GM19328 (cell line): Measurements from ENCODE around the gene PACSIN2.

ENCODE experiments used
- ATAC-seq: cut with Tn5 transposase; IDR thresholded peaks from one replicate; pipeline ENCODE4 v1.9.1; 2021; ENCODE audit warnings: mild to moderate bottlenecking, moderate library complexity; ENCODE audit not compliant: unreplicated experiment

Gene PACSIN2

DNA sequence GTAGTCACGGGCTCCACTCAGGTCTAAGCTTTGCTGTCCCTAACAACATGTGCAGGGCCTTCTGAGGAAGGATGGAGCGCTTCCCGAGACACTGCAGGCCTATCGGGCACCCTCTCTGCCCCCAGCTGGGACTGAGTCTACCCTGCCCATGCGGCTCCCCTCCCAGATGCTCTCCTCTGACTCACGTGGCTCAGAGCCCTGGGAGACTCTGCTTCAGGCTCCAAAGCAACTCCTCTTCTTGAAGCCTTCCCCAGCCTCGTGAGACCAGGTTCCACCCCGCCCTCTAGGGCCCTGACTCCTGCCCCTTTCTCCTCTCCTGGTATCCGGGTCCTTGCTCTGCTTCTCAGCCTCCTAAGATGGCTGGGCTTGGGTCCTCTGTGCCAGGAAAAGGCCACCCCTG is 129.5 kb downstream of the PACSIN2 start:
- no peak for ATAC-seq

DNA sequence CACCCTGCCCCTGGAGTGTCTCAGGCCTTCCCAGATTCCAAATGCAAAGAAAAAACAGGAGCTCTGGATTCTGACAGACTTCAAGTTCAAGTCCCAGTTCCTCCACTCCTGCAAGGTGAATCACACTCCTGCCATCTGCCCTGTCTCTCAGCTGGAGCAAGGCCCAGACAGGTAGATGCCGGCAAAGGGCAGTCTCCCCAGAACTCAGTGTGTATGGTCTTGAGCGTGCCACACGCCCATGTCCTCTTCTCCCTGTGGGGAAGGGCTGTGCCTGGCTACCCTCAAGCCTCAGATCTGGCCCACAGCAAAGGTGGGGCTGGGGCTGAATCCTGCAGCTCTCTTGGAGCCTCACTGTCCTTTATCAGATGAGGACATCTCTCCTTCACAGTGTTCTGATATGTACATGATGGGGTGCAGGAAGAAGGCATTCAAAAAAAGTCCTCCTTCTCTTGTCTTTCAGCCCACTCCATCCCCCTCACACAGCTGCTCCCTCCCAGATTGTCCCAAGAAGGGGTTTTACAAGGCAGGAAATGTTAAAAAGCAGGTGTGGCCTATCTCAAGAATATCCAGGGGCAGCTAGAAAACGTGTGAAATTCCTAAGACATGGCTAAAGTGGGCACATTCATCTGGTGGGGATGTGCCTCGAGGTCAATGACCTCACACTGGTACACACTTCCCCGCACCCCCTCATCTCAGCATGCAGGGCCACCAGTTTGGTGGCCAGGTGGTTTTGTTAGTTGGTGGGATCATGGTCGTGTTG is 130.2 kb downstream of the PACSIN2 start:
- no peak for ATAC-seq

DNA sequence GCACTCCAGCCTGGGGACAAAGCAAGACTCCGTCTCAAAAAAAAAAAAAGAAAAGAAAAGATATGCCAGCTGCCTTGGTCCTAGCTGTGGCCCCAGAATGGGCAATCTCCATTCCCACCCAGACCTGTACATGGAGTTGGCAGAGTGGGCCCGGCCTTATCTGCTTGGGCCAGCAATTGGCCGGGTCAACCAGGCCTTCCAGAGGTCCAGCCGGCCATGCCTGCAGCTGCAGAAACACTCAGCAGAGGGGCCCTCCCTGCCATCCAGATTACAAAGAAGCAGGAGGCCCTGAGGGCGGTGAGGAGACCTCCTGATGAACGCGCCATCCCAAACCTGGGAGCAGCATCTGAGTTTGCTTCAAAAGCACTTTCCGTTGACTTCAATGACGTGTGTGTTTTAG is 131.0 kb downstream of the PACSIN2 start:
- no peak for ATAC-seq

DNA sequence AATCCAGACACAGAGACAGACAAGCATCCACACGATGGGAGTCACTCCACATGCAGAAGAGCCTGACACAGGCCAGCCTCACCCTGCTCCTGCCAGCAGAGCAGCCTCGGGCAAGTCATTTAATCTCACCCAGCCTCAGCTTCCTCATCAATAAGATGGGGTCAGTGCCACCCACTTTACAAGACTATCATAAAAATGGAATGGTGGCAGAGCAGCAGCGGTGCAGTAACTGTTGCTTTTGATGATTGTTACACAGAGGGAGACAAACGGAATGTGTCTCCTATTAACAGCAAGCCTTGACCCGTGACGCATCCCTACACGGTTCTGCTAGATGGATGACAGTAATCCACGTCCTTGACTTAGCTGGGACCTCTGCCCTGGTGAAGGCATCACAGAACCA is 131.8 kb downstream of the PACSIN2 start:
- ATAC-seq, result no peak

DNA sequence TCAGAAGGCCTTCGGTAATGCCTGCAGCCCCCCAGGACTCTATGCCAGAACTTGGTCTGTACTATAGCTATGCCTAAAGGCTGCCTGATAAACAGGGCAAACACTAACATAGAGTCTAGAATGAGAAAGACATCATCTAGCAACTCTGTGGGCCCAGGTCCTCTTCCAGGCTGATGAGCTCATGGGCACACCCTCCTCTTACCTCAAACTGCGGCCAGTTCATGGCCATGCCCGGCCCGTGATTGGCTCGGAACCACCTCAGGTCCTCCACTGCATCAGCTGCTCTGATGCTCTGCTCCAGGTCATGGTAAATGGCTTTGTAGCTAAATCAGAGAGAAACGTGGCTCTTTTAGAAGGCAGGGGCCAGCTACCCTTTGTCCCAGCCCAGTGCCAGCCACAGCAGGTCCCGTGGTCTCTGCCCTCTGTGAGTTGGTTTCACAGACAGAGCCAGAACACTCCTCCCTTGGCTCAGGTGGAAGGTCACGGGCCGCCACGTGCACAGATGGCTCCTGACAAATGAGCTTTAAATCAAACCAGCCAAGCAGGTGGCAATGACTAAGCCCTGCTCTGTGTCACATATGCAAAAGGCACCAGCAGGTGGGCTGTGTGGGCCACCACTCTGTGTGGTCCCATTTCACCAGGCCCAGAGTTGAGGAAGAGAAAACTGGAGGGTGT is 132.8 kb downstream of the PACSIN2 start:
- no peak for ATAC-seq

DNA sequence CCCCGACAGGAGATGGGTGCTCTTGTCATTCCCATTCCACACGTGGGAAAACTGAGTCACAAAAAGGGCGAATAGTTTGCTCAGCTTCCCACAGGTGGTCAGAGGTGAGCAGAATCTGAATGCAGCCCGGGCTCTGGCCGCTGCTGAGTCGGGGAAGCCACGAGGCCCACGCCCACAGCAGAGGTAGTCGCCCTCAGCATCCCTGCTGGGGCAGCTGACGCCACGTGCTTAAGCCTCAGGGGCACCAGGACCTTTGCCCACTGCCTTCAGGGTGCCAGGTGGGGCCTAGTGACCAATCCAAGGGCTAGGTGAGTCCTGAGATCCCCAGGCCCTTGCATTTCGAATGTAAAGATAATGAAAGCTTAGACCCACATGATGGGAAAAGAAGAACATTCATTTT is 133.7 kb downstream of the PACSIN2 start:
- ATAC-seq, result no peak

DNA sequence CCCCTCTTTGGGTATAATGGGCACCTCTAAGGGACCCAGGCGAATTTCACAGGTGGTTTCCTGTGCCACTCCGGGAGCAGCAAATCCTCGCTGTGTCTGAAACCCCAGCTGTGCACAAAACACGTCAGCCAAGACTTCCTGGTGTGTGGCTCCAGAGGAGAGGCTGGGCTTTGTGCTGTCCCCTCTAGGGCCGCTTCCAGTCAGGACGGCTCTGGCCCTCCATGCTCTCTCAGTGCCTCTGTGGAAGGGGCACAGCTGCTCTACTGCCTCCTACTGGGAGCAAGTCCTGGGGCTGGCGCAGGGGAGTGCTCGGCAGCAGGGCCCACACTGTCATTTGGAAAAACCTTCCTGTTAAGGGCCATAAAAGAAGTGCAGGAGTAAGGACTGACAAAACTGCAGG is 134.1 kb downstream of the PACSIN2 start:
- no peak for ATAC-seq

DNA sequence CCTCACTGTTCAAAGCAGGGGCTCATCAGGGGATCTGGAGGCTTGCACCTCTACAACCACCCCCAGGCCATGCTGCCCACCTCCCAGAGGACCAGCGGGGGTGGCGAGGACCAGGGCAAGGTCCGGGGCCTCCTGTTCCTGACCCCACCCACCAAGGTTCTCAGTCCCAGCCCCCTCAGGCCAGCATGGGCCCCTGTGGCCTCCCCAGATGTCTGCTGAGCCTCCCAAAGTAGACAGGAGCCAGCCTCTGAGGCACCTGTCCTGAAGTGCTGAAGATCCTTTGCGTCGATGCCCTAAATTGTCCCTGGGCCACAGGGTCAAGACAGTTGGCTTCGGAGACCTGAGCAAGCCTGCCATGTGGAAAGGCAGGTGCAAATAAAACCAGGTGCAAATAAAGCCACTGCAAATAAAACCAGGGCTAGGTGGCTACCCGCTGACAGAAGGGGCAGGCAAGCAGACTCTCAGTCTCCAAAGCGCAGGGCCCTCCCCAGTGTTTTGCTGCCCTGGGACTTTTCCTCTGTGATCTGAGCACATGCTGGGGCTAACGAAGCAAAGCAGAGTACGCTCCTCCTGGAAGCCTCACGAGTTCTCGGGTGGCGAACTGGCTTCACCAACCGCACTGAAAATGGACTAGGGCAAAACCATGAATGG is 135.5 kb downstream of the PACSIN2 start:
- ATAC-seq, result no peak

DNA sequence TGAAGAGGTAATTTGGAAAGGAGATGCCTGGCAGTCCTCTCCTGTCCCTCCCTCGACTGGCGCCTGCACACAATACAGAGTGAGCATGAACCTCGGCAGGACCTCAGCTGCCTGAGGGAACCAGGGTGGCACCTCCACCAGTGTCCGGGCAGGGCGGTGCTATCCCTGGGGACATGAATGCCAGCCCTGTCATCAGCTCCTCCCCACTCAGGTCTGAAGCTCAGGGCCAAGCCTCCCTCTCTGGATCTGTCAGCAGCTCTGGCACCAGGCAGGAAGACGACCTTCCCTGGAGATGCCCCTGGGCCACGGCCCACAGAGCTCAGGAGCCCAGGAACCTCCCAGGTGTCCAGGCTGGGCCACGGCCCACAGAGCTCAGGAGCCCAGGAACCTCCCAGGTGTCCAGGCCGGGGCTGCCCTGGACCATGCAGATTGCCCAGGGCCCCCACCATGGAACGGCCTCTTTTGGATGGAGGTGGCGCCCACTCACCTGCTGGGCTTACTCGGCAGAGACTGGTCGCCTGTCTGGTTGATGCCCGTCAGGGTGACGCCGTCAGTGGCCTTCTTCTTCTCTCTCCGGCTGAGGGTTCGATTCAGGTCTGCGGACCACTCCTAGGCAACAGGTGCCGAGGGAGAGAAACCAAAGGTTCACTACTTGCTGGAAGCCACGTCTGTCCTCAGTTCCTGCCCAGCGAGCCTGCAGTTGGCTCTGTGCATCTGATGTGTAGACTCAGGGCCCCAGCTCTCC is 136.2 kb downstream of the PACSIN2 start:
- ATAC-seq, result no peak

DNA sequence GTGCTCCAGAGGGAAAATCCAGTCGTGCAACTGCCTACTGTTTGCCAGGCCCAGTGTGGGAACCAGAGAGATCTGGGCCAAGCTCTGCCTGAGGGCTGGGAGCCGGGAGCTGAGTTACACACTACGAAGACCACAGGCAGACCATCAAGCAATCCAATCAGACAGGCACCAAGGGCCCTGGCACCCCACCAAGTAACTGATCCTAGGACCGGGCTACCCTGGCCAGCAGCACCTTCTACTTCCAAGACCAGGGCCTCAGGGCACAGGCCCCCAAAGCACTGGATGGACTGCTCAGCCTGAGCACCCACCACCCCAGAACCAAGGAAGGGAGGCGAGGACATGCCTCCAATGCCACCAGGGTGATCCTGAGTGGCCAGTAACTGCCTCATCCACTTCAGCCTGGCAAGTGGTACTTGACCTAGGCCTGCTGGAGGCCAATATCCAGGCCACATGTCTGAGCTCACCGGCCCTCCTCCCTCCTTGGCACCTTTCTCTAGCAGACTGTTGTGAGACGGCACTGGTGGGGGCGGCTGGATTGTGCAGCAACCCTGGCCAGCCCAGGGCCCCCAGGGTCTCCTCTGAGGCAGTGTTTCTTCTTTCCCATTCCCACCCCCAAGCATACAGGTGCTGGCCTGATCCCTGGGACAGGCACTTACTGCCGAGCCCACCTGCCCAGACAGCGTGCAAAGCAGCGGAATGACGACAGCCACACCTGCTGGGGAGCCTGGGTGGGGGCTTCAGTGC is 137.2 kb downstream of the PACSIN2 start:
- no peak for ATAC-seq

DNA sequence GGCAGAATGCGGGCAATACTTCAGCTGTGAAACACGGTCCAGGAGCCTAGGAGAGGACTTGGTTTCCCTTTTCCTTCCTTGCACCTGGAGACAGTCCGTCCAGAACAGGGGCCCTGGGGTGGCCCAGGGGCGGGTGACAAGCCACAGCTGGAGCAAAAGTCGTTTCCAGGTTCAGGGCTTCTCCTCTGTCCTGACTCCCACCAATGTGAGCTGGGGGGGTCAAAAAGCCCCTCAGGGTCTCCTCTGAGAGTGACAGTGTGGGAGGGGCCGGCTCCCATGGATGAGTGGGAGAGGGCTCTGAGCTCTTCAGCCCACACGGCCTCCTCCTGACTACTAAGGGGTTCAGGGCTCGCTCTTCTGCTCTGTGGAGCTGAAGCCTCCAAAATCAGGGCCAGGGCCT is 137.8 kb downstream of the PACSIN2 start:
- ATAC-seq, result no peak

DNA sequence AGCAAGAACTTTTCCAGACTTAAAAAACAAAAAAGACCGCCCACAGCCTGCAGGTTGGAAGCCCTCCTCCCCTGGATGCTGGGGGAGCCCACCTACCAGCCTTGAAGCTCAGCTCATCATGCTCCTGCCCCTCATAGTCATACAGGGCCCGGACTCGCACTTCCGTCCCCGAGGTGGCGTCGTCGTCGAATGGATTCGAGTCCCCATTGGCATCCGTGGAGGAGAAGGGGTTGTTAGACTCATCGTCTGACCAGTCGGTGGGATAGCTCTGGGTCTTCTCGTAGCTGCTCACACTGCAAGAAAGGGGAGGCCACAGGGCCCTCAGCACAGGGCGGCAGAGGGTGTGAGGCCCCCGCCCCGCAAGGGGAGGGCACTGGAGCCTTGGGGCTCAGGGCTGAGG is 138.9 kb downstream of the PACSIN2 start:
- ATAC-seq, result no peak

DNA sequence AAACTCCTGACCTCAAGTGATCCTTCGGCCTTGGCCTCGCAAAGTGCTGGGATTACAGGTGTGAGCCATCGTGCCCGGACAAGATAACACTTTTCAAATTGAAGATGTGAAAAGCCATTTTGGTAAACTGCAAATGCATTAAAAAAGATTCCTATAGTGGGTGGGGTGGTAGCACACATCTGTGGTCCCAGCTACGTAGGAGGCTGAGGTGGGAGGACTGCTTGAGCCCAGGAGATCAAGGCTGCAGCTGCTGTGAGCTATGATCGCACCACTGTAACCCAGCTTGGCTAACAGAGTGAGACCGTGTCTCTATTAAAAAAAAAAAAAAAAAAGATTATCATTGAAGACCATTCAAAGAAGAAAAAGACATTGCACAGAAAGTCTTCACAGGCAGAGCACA is 140.9 kb downstream of the PACSIN2 start:
- ATAC-seq, result no peak

DNA sequence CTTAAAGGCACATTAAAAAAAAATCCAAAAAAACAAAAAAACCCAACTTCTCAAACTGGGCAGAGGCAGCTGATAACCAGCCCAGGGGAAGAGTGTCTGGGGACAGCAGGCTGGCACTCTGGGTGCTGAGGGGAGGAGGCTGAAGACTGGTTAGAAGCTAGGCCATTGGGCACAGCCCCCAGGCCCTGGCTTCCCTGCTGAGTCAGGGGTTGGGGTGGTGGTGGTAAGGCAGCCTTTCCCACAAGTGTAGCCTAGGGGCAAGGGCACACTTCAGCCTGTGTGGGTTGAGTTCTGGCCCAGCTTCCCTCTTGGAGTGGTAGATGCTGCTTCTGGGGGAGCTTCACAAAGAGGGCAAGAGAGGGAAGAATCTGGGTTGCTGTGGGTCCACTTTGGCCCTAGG is 141.6 kb downstream of the PACSIN2 start:
- ATAC-seq, result no peak

DNA sequence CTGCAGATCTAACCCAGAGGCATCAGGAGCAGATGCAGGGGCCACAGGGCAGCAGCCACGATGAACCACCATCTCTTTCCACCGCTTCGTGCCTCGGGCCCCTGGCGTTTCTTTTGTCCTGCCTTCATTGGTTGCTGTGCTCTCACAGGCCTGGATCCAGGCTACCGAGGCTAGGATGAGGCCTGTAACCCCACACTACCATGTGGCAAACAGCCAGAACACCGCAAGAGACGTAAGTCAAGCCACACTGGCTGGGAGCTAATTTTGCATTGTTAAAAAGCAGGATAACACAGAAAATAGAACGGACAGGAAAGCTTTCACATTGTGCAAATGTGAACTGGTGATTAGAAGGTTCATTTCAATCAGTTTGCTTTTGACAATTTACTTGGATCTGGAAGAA is 142.1 kb downstream of the PACSIN2 start:
- no peak for ATAC-seq

DNA sequence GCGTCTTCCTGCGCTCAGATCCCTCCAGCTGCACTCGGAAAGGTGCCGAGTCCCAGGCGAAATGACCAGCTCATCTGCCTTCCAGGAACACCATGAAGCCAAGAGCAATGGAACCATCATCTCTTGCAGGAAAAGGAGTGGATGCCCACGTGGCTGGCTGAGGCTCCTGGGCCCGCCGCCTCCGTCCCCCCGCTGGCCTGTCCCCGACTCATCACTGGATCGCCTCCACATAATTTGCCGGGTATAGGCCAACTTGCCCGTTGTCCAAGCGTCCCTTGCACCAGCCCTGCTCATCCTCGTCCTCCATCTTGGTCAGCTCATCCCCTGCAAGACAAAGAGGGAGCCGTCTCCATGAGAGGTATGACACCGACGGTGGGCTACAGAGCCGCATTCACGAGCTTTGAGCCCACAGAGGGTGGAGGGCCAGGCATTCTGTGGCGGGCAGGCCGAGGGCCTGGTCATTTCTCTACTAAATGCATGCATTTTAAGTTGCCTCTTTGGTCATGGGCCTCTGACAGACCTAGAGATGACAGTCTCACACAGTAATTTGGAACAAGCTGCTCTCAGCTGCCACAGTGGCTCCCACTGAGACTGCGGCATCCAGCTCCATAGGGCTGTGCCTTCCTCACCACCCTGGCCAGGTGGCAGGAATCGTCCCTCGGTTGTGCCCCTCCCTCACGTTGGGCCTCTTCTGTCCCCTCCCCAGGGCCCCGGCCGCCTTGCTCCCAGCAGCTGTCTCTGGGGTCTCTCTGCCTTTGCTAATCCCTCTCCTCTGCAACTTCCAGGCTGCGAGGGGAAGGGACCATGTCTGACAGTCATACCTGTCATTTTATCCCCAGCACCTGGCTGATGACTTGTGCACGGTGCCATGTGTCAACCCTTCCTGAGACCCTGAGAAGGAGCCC is 143.6 kb downstream of the PACSIN2 start:
- no peak for ATAC-seq

DNA sequence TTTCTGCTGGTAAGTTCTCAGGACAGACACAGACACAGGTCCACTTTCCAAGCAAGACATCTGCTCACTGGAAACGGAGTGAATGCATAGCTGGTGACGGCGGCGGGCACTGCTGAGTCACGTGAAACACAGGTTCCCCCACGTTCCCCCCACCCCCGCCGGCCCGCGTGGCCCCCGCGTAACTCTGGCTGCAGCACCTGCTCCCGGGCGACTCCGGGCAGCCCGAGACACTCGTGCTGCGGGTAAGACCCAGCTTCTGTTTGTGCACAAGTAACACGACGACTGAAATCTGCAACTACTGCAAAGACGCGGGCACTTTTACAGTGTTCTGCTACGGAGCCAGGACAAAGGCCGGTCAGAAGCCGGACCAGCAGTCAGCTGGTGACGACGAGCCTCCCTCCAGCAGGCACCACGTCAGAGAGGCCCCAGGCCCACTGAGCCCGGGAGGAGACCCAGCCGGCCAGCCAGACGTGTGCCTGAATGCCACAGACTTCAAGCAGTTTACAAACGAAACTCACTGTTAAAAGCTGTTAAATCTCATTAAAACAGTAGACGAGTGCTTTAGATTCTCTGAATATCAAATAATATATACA is 145.0 kb downstream of the PACSIN2 start:
- no peak for ATAC-seq

DNA sequence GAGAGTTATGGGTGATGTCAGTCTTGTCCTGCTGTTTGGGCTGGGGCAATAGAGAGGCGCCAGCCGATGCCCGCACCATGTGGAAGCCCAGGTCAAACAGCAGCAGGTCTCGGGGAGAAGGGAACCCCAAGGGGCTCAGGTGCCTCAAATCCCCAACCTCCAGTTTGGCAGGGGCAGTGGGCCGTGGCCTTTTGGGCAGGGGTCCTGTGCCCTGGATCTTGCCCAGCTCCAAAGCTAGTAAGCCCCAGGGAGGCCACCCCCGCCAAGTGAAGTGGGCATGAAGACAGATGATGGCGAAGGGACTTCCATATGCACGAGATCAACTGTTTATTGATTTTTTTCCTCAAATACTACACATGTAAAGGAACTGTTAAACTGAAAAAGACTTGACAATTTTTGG is 145.5 kb downstream of the PACSIN2 start:
- ATAC-seq, result no peak

DNA sequence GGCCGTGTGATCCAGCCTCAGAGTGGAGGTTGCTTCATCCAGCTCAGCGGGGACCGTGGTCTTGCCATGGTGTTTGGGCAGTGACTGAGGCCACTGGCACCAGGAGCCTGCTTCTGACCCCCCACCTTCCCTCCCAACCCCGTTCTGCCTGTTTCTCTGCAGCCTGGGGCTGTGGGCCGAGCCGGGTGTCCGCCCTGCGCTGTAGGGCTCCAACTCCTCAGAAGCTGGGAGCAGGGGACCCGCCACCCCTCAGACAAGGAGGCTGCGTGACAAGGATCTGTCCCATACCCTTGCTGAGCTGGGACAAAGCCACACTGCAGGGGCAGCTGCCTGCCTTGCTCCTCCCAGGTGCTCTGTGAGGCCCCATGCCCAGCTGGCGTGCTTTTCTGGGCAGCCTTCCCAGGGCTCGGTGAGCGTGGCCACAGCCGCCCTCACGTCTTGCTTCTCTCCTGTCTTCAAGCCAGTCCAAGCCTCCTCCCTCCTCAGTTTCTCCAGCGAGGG is 146.1 kb downstream of the PACSIN2 start:
- ATAC-seq, result no peak
